Activated effector memory CD4-positive, alpha-beta T cell treated with anti-CD3 and anti-CD28 coated beads, Interleukin-2, amount 50 U/mL, for 16 hours (primary cell): Measurements from ENCODE around the gene AQP1.

Source experiments
- DNase-seq: peaks from one replicate; pipeline ENCODE4 v3.0.0-alpha.2; 2020

The AQP1 gene

GRCh38 chr7:30938435-30939316 lies 27.0 kb downstream of the AQP1 start:
- peak; percentile 87 for DNase-seq

DNA sequence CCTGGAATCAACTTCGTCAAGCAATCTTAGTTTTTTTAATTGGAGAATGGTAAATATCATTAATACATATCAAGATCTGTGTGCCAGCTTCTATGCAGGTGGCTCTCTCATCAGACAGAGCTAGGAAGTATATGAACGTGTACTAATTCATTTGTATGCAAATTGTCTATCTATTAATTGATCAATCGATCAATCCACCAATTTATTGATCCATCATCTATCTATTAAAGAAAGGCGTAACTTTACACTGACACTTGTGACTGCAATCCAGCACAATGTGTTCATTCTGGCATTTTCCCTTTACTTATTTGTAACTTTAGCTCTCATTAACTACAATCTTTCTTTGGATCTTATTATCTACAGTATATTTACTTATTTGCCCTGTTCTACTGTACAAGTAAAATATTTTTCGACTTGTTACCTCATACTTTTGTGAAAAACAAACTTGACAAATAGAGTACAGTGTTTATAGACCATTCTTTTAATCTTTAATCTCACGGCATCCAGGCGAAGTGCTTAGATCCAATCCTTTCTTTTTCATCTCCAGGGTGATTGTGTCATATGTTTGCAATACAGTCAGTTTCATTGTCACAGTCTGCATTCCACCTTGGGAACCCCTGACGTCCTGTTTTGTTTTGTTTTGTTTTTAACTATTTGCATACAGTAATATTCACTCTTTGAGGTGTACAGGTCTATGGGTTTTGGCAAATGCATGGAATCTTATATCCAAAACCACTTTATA lies 30.1 kb downstream of the AQP1 start:
- no peak for DNase-seq

GRCh38 chr7:30950197-30950596 lies 38.5 kb downstream of the AQP1 start:
- no peak for DNase-seq

DNA sequence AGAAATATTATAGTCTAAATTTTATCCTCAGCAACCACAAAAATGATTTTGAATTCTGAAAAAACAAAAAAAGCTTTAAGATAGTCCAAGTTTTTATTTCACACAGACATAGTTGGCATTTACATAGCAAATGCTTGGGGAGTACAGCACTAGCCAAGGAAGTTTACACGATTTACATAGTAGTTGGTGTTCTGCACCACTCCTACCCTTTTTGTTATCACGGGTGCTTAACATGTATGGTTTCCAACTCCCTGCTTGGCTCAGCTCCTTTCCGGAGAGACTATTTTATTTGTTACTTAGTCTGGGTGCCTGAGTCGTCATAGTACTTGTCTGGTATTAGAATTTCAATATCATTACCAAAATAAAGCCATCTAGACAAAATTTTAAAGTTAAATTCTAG lies 43.3 kb downstream of the AQP1 start:
- DNase-seq: no peak

DNA sequence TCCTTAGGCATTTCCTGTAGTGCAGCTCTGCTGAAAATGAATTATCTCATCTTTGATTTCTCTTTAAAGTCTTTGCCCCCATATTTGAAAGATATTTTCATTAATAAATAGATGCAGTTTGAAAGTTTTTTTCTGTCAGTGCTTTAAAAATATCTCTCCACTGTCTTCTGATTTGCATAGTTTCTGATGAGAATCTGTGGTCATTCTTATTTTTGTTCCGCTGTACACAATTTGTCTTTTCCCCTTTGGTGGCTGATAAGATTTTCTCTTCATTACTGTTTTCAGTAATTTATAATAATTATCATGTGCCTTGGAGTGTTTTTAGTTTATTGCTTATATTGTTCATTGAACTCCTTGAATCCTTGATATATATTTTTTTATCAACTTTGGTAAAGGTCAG lies 45.1 kb downstream of the AQP1 start:
- DNase-seq: no peak

GRCh38 chr7:30963842-30964241 lies 52.2 kb downstream of the AQP1 start, which contains the start of gene GHRHR:
GHRHR (plus strand) TSS chr7:30963953; CDS start chr7:30964069, 116 bp downstream.
- DNase-seq: no peak

- DNase-seq: no peak
Measured at GRCh38 chr7:30965372-30965771, 53.7 kb downstream of the AQP1 start.

- DNase-seq: no peak
Measured at GRCh38 chr7:30965883-30966282, 54.2 kb downstream of the AQP1 start.

DNA sequence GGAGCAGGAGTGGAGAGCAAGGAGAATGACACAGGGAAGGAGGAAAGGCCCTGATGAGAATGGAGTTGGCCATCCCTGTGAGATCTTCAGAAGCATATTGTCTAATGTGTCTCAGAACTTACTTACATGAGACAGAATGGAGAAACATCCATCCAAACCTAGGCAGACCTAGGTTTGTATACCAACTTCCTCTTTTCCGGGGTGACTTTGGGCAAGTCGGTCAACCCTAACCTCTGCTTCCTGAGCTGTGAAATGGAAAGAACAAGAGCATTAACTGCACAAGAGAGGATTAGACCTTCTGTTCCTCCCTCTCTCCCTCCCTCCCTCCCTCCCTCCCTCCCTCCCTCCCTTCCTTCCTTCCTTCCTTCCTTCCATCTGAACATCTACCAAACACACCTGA lies 56.6 kb downstream of the AQP1 start:
- DNase-seq: no peak

DNA sequence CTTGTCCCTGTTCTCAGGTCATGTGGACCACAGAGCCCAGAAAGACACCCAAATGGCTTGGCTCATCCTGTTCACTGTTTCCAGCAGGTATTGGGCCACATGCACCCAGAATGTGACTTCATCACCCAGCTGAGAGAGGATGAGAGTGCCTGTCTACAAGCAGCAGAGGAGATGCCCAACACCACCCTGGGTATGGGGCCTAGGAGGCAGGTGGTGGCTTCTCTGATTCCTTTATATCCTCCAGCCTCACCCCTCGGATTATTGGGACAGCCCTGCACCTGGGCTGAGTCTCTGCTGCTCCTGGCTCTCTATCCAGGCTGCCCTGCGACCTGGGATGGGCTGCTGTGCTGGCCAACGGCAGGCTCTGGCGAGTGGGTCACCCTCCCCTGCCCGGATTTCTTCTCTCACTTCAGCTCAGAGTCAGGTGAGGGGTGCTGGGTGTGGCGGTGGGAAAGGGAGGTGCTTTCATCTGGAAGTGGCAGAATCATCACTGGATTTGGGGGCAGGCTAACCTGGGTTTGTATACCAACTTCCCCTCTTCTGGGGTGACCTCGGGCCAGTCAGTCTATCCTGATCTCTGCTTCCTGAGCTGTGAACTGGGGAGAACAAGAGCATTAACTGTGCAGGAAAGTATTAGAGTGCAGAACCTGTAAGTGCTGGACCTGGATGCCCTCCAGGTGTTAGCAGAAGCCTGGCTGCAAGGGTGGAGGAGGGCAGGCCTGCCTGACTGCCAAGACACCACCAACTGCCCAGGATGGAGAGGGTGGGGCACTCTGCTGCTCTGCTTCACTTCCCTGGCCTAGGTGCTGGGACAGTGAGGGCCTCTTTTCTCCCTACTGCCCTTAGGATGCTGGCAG lies 57.3 kb downstream of the AQP1 start:
- no peak for DNase-seq

GRCh38 chr7:30969604-30969970 lies 57.9 kb downstream of the AQP1 start:
- DNase-seq: no peak

GRCh38 chr7:30970074-30970473 lies 58.4 kb downstream of the AQP1 start:
- DNase-seq: no peak

GRCh38 chr7:30970594-30971094 lies 59.0 kb downstream of the AQP1 start:
- no peak for DNase-seq

- no peak for DNase-seq
Measured at GRCh38 chr7:30971440-30971839, 59.8 kb downstream of the AQP1 start.

GRCh38 chr7:30971840-30972563 lies 60.3 kb downstream of the AQP1 start:
- DNase-seq: no peak

GRCh38 chr7:30973292-30973691 lies 61.6 kb downstream of the AQP1 start:
- no peak for DNase-seq

DNA sequence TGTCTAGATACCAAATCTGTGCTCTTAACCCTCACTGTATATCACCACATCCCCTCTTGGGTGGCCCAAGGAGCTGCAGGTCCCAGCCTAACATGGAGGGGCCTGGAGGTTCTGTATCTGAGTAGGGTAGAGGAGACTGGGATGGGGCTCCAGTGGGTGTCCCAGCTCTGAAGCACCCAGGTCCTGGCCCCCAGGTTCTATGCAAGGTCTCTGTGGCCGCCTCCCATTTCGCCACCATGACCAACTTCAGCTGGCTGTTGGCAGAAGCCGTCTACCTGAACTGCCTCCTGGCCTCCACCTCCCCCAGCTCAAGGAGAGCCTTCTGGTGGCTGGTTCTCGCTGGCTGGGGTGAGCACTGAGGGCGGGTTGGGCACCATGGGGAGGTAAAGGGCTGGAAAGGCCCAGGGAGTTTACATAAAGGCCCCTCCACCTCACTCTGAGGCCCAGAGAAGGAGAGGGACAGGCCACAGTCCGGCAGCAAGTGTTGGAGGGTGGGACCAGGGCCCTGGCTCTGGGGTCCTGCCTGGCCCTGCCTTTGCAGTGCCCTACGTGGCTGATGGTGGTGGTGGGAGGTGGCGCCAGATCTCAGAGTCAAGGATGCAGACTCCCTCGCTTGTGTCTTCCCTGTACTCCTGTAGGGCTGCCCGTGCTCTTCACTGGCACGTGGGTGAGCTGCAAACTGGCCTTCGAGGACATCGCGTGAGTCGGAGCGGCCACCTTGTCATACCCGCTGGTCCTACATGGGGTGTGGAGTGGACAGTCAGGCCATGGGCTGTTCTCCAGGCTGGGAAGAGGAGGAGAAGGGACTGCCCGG lies 62.3 kb downstream of the AQP1 start:
- no peak for DNase-seq

GRCh38 chr7:30974605-30975255 lies 63.1 kb downstream of the AQP1 start:
- DNase-seq: no peak
